ENCODE results near the gene HEG1. TPM values are rescaled to one million over a fixed set of nuclear protein-coding genes. Genes with fewer than 3 reads are reported as not detected.
A peak's percentile ranks its signal among the peaks of the same experiment; 100 is the strongest.
"Not testable (repeated sequence)": the region's sequence is repeated elsewhere in the genome, so short reads cannot be mapped to it uniquely, and the experiment has no call there.

Gene HEG1
- total and polyA plus RNA-seq, 2 of the 4 experiments (the other 2 are of a cell fraction) = 25.6 to 43.4 TPM

- H3K4ac ChIP-seq (ENCODE audit: low read depth, low read length) = peak overlapping the region; percentile 70
- 0 out of 2 replicates have a peak overlapping the region, but pooled peaks have one; percentile 3 for H4K5ac ChIP-seq (ENCODE audit: low read depth, low read length)
- H4K8ac ChIP-seq (ENCODE audit: low read depth in 2 of 2, low read length in 2 of 2) = peak overlapping the region in 1 of 2 experiments; percentile 82; a peak in 2 of 4 replicates
- dilution Hi-C loops (cut with HindIII; ENCODE audit: low sequenced_read_pairs, unreplicated experiment); BruUV-seq (replicated peaks); H3K56ac ChIP-seq (ENCODE audit: extremely low read depth, insufficient read depth, low read length); CTCF ChIA-PET; H3K4me3 ChIP-seq (ENCODE audit: insufficient read depth, low read depth, low read length); H3K9me3 ChIP-seq (ENCODE audit: control insufficient read depth, insufficient read depth, low read length); H2AFZ ChIP-seq (replicated peaks; ENCODE audit: low read length, poor library complexity); H3K27me3 ChIP-seq (ENCODE audit: control insufficient read depth, insufficient read depth, low read length); POLR2A ChIA-PET (ENCODE audit: unreplicated experiment); H3K36me3 ChIP-seq (ENCODE audit: control insufficient read depth, insufficient read depth, low read length); H4K20me1 ChIP-seq (ENCODE audit: insufficient read depth, low read length); H3K79me1 ChIP-seq (ENCODE audit: low read depth in 1 of 2, low read length in 2 of 2); H2BK15ac ChIP-seq (ENCODE audit: low read depth, low read length); intact Hi-C loops (cut with micrococcal nuclease); H2AK9ac ChIP-seq (replicated peaks; ENCODE audit: low read depth, low read length, poor library complexity); in situ Hi-C loops (cut with MboI; ENCODE audit: low sequenced_read_pairs): not testable (repeated sequence)
- 13% methylated on average over 3 of the region's 4 CpGs; no CpG with 5 or more reads in 1 of the 2 experiments for WGBS, 2 experiments (ENCODE audit: extremely low coverage in 2 of 2, insufficient read length in 1 of 2)
- peak overlapping the region; percentile 69 for H4K91ac ChIP-seq (ENCODE audit: insufficient read depth, low read depth, low read length)
- 0 out of 2 replicates have a peak overlapping the region, but pooled peaks have one; percentile 41 for H3K14ac ChIP-seq (replicated peaks; ENCODE audit: low read depth, low read length)
- peak overlapping the region; percentile 39; the same call in 1 of the 2 replicates for H3K27ac ChIP-seq (ENCODE audit: insufficient read depth, low read length)
- ATAC-seq (ENCODE audit: low read depth) = peak; percentile 52
- H3K18ac ChIP-seq (ENCODE audit: low read depth, low read length) = peak overlapping the region; percentile 15
- peak overlapping the region; percentile 7; the same call in 1 of the 2 replicates for H3K4me2 ChIP-seq (ENCODE audit: low read depth, low read length)
- H2AK5ac ChIP-seq (ENCODE audit: low read depth, low read length) = peak overlapping the region; percentile 74
- peak overlapping the region; percentile 38; the same call in 1 of the 2 replicates for H3K9ac ChIP-seq (ENCODE audit: low read depth, low read length)
- peaks cover 14% of the 10 kb centered on the region for H3K9me1 ChIP-seq (ENCODE audit: insufficient read depth, low read length)
- H2BK20ac ChIP-seq (ENCODE audit: low read depth, low read length) = peak overlapping the region; percentile 87; the same call in 1 of the 2 replicates
- H2BK120ac ChIP-seq (ENCODE audit: low read depth, low read length) = peak overlapping the region; percentile 83
- peaks cover 19% of the 10 kb centered on the region for H3K4me1 ChIP-seq (ENCODE audit: control insufficient read depth, insufficient read depth, low read length)
- peak overlapping the region; percentile 60 for H2BK5ac ChIP-seq (ENCODE audit: low read depth, low read length, poor library complexity, severe bottlenecking)
- peak; percentile 49 for DNase-seq
- peak; percentile 18; the same call in 1 of the 2 replicates for TF ChIP-seq FOS (IDR thresholded peaks at IDR 0.05; ENCODE audit: low read depth, low read length)
- TF ChIP-seq CEBPB (IDR thresholded peaks at IDR 0.05; ENCODE audit: low read depth, low read length) = peak; percentile 65
- peak overlapping the region; percentile 26; the same call in 1 of the 2 replicates for H3K23ac ChIP-seq (ENCODE audit: low read depth, low read length)
Observed at GRCh38 chr3:125082339-125082738, 26.5 kb upstream of the HEG1 start.
